ENCODE data around the gene ZNF280C. TPM values are rescaled to one million over a fixed set of nuclear protein-coding genes. Genes with fewer than 3 reads are reported as not detected.

Gene ZNF280C
- total RNA-seq, 2 experiments from 2014 or later = 5.0 to 5.9 TPM

GRCh38 chrX:130173190-130173895 is 95.4 kb downstream of the ZNF280C start:
- Mint-ChIP-seq H3K9me3 (ENCODE audit: insufficient read depth) (no peaks in the 10 kb centered on the region), H3K36me3 (ENCODE audit: low read depth) (peaks cover 40% of the 10 kb centered on the region), H3K4me3 (peak overlapping the region; percentile 91), H3K27ac (peak overlapping the region; percentile 93), H3K27me3 (ENCODE audit: low read depth) (no peaks in the 10 kb centered on the region), H3K4me1 (ENCODE audit: low read depth) (peaks cover 56% of the 10 kb centered on the region)
- ChIA-PET POLR2A (interaction anchor here (0.6 kb wide), 1 partner anchor 19 kb away, joined by 4 read pairs; no protein-coding TSS in a partner anchor), CTCF (interaction anchor here (1.0 to 1.6 kb wide), 5 partner anchors 17 to 112 kb away, joined by 3 to 4 read pairs (median 3); no protein-coding TSS in a partner anchor)
- ATAC-seq (peak; percentile 26), DNase-seq (peak; percentile 66)

DNA sequence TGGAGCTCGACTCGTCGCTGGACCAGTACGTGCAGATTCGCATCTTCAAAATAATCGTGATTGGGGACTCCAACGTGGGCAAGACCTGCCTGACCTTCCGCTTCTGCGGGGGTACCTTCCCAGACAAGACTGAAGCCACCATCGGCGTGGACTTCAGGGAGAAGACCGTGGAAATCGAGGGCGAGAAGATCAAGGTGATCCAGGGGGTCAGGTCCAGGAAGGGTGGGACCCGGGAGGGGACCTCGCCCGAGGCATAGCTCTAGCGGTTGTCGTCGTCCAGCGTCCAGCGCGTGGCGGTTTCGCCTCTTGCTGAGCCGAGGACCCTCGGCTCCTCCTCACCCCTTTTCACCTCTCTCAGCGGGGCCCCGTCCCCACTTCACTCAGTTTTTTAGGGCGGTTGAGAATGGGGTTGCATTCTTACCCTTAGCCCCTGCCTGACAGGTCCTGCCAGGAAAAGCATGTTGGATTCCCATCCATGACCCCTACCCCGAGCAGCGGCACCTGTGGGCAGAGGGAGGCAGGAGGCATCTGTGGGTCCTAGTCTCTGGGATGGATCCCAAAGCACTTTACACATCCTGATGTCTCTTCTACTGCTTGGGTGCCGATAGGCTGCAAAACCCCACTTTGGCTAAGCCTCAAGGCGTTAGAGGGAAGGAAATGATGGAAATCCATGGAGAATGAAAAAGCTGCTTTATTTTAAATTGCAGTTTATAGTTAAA is 96.4 kb downstream of the ZNF280C start:
- ATAC-seq (no peak), DNase-seq (no peak)
- Mint-ChIP-seq H3K36me3 (ENCODE audit: low read depth) (peaks cover 30% of the 10 kb centered on the region), H3K27me3 (ENCODE audit: low read depth) (no peaks in the 10 kb centered on the region), H3K4me3 (peak overlapping the region; percentile 91), H3K27ac (peak overlapping the region; percentile 93), H3K9me3 (ENCODE audit: insufficient read depth) (no peaks in the 10 kb centered on the region), H3K4me1 (ENCODE audit: low read depth) (peaks cover 50% of the 10 kb centered on the region)
- ChIA-PET POLR2A (interaction anchor here (1.1 to 1.6 kb wide), 2 partner anchors 86 to 90 kb away, joined by 4 to 6 read pairs; no protein-coding TSS in a partner anchor), CTCF (interaction anchor here (1.4 to 1.6 kb wide), 2 partner anchors 18 to 93 kb away, joined by 3 to 4 read pairs; no protein-coding TSS in a partner anchor)

GRCh38 chrX:130171446-130172126 is 97.1 kb downstream of the ZNF280C start, which contains the start of gene RAB33A:
Gene RAB33A (plus strand): TSS chrX:130171962. CDS start chrX:130172063, 101 bp downstream.
- ATAC-seq (peak; percentile 44), DNase-seq (peak; percentile 57)
- Mint-ChIP-seq H3K9me3 (ENCODE audit: insufficient read depth) (no peaks in the 10 kb centered on the region), H3K4me1 (ENCODE audit: low read depth) (peaks cover 49% of the 10 kb centered on the region), H3K36me3 (ENCODE audit: low read depth) (peaks cover 23% of the 10 kb centered on the region), H3K27me3 (ENCODE audit: low read depth) (no peaks in the 10 kb centered on the region), H3K4me3 (peak within 1 kb of the TSS; percentile 91), H3K27ac (peak within 1 kb of the TSS; percentile 93)
- CTCF ChIA-PET = interaction anchor here (1.0 to 2.3 kb wide), 4 partner anchors 21 to 92 kb away, joined by 4 to 9 read pairs (median 6); no protein-coding TSS in a partner anchor
- POLR2A ChIA-PET = interaction anchor here (0.6 to 1.6 kb wide), 3 partner anchors 62 to 89 kb away, joined by 3 to 6 read pairs (median 4); no protein-coding TSS in a partner anchor

DNA sequence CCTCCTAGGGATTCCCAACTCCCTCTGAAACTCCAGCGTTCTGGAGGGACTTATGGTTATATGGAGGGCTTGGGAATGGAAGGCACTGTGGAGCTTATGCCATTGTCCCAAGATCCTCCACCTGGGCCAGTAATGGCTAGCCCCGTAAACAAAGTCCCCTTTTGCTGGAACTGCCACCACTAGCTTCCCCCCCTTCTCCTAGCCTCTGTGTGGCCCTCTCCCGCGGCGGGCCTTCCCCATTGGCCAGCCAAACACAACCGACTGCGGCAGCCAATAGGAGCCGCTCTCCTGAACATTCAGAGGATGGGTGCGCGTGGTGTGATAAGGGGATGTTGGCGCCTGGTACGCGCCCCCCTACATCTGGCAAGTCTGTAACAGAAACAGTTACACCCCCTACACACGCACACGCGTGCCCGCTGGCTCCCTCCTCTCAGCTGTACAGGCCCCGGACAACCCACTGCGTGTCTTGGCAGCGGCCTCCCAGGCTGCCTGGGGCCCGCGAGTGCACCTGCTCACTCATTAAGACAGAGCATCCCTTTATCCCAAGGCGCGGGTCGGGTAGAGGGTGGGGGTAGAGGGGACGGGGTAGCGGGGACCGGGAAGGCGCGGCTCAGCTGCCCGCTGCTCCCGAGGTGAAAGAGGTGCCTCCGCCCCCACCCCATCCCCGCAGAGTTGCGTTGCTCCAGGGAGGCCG is 97.8 kb downstream of the ZNF280C start:
- H3K27me3 Mint-ChIP-seq (ENCODE audit: low read depth) = no peaks in the 10 kb centered on the region
- DNase-seq = peak; percentile 83
- peak; percentile 81 for ATAC-seq
- peak overlapping the region; percentile 93 for H3K27ac Mint-ChIP-seq
- H3K4me3 Mint-ChIP-seq = peak overlapping the region; percentile 91
- no peaks in the 10 kb centered on the region for H3K9me3 Mint-ChIP-seq (ENCODE audit: insufficient read depth)
- ChIA-PET POLR2A (interaction anchor here (1.1 to 1.6 kb wide), 4 partner anchors 16 to 91 kb away, joined by 3 to 6 read pairs (median 5); no protein-coding TSS in a partner anchor), CTCF (interaction anchor here (0.9 to 2.3 kb wide), 8 partner anchors 22 to 91 kb away, joined by 3 to 9 read pairs (median 5); no protein-coding TSS in a partner anchor)
- peaks cover 42% of the 10 kb centered on the region for H3K4me1 Mint-ChIP-seq (ENCODE audit: low read depth)
- peaks cover 18% of the 10 kb centered on the region for H3K36me3 Mint-ChIP-seq (ENCODE audit: low read depth)

DNA sequence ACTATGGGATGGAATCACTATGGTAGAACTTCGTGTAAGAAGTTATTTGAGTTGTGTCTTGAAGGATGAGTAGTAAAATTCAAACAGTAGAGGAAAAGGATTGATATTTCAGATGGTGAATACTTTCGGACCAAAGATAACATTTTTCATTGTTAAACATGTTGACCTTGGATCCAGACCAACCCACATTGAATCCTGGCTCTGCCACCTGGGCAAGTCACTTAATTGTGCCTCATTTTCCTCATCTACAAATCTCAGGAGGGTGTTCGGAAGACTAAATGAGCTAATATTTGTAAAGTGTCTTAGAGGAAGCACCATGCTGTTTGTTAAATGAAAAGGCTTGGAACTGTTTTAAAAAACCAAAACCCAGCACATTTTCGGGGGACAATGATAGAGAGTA is 101.7 kb downstream of the ZNF280C start:
- DNase-seq (no peak), ATAC-seq (no peak)
- Mint-ChIP-seq H3K4me1 (ENCODE audit: low read depth) (peaks cover 48% of the 10 kb centered on the region), H3K9me3 (ENCODE audit: insufficient read depth) (no peaks in the 10 kb centered on the region), H3K27ac (peak overlapping the region; percentile 88), H3K4me3 (peak overlapping the region; percentile 80), H3K27me3 (ENCODE audit: low read depth) (no peaks in the 10 kb centered on the region), H3K36me3 (ENCODE audit: low read depth) (peaks cover 5% of the 10 kb centered on the region)
- ChIA-PET POLR2A (no interaction called here), CTCF (interaction anchor here (1.0 kb wide), 1 partner anchor 14 kb away, joined by 3 read pairs; no protein-coding TSS in a partner anchor)

DNA sequence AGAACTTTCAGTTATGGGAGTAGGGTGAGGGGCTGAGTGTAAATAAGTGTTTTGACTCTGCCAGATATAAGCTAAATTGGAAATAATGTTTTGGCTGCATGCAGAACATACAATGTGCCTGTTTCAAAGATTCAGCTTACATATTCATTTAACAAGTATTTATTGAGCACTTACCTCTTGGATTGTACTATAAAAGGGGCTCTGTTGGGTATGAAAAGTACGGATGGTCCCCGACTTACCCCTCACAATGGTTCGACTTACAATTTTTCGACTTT is 102.3 kb downstream of the ZNF280C start:
- no peaks in the 10 kb centered on the region for H3K27me3 Mint-ChIP-seq (ENCODE audit: low read depth)
- H3K4me1 Mint-ChIP-seq (ENCODE audit: low read depth) = peaks cover 50% of the 10 kb centered on the region
- POLR2A ChIA-PET = no interaction called here
- peak overlapping the region; percentile 88 for H3K27ac Mint-ChIP-seq
- no peaks in the 10 kb centered on the region for H3K9me3 Mint-ChIP-seq (ENCODE audit: insufficient read depth)
- no peak for ATAC-seq
- peaks cover 5% of the 10 kb centered on the region for H3K36me3 Mint-ChIP-seq (ENCODE audit: low read depth)
- no peak for DNase-seq
- CTCF ChIA-PET = interaction anchor here (1.3 kb wide), 1 partner anchor 85 kb away, joined by 5 read pairs; no protein-coding TSS in a partner anchor
- H3K4me3 Mint-ChIP-seq = peak overlapping the region; percentile 80

DNA sequence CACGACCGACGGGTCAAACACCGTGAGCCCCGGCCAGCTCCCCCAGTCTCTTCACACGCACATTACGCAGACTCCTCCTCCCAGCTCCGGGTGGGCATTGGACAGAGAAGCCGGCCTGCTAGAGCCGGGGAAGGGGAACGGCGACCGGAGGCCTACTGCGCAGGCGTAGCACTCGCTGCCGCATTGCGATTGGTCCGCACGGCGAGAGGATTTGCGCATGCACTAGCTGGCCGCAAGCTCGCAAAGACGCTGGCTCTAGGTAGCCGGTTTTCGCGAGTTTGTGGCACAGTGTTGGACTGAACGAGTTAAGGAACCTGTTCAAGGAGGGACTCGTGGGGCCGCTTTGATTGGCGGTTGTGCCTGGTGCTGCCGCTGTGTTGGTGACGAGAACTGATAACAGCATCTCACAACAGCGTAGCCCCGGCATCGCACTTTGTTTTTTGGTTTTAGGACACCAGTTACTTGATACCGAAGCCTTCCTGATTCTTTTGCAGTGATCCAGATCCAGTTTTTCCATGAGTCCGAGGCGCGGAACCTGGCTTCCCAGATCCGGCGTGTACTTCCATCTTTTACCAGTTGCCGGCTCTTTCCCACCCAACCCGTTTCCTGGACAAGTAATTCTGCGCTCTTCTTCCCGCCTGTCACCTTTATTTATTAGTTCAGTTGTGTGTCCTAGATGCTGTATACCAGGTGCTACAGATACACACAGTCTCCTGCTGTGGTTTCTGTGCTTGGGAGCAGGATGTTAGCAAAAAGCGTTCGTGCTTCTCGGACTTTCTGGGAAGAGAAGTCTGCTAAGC is 102.8 kb downstream of the ZNF280C start, which contains the start of gene AIFM1:
TSS of gene AIFM1 (minus strand) at position 139 of the 800 bp plus-strand sequence. CDS start 185 bp downstream, outside the sequence.
- POLR2A ChIA-PET = interaction anchor here (0.6 to 1.0 kb wide), 2 partner anchors 78 to 379 kb away, joined by 3 read pairs; no protein-coding TSS in a partner anchor
- Mint-ChIP-seq H3K36me3 (ENCODE audit: low read depth) (peaks cover 5% of the 10 kb centered on the region), H3K9me3 (ENCODE audit: insufficient read depth) (no peaks in the 10 kb centered on the region), H3K4me1 (ENCODE audit: low read depth) (peaks cover 49% of the 10 kb centered on the region), H3K27me3 (ENCODE audit: low read depth) (no peaks in the 10 kb centered on the region), H3K4me3 (peak within 1 kb of the TSS; percentile 80), H3K27ac (peak within 1 kb of the TSS; percentile 88)
- CTCF ChIA-PET = interaction anchor here (0.7 to 1.3 kb wide), 4 partner anchors 10 to 86 kb away, joined by 3 to 5 read pairs (median 4); no protein-coding TSS in a partner anchor
- ATAC-seq (peak; percentile 94), DNase-seq (peak; percentile 91)

GRCh38 chrX:130165181-130165702 is 103.5 kb downstream of the ZNF280C start:
- DNase-seq = no peak
- H3K9me3 Mint-ChIP-seq (ENCODE audit: insufficient read depth) = no peaks in the 10 kb centered on the region
- peak overlapping the region; percentile 88 for H3K27ac Mint-ChIP-seq
- peak overlapping the region; percentile 80 for H3K4me3 Mint-ChIP-seq
- no peak for ATAC-seq
- ChIA-PET POLR2A (interaction anchor here (0.6 to 1.0 kb wide), 2 partner anchors 77 to 378 kb away, joined by 3 read pairs; no protein-coding TSS in a partner anchor), CTCF (interaction anchor here (0.7 to 1.3 kb wide), 4 partner anchors 11 to 85 kb away, joined by 3 to 5 read pairs (median 4); no protein-coding TSS in a partner anchor)
- H3K36me3 Mint-ChIP-seq (ENCODE audit: low read depth) = peaks cover 5% of the 10 kb centered on the region
- no peaks in the 10 kb centered on the region for H3K27me3 Mint-ChIP-seq (ENCODE audit: low read depth)
- peaks cover 43% of the 10 kb centered on the region for H3K4me1 Mint-ChIP-seq (ENCODE audit: low read depth)

GRCh38 chrX:130163398-130163797 is 105.3 kb downstream of the ZNF280C start:
- ChIA-PET CTCF (interaction anchor here (0.7 kb wide), 1 partner anchor 30 kb away, joined by 3 read pairs; no protein-coding TSS in a partner anchor), POLR2A (no interaction called here)
- peaks cover 9% of the 10 kb centered on the region for H3K36me3 Mint-ChIP-seq (ENCODE audit: low read depth)
- no peak for ATAC-seq
- H3K27ac Mint-ChIP-seq = no peak overlapping the region
- peaks cover 45% of the 10 kb centered on the region for H3K4me1 Mint-ChIP-seq (ENCODE audit: low read depth)
- H3K9me3 Mint-ChIP-seq (ENCODE audit: insufficient read depth) = no peaks in the 10 kb centered on the region
- no peaks in the 10 kb centered on the region for H3K27me3 Mint-ChIP-seq (ENCODE audit: low read depth)
- peak overlapping the region; percentile 36 for H3K4me3 Mint-ChIP-seq
- no peak for DNase-seq
